GM21528 (cell line): Measurements from ENCODE around the gene FAM117B.
"Not testable (repeated sequence)": the region's sequence is repeated elsewhere in the genome, so short reads cannot be mapped to it uniquely, and the experiment has no call there.

Experiments used
- ATAC-seq: cut with Tn5 transposase; IDR thresholded peaks from one replicate; pipeline ENCODE4 v1.9.1; 2021; ENCODE audit warnings: mild to moderate bottlenecking, moderate library complexity; ENCODE audit not compliant: unreplicated experiment, low FRiP score

FAM117B gene

GRCh38 chr2:202636213-202636513, 1.4 kb downstream of the FAM117B start:
- no peak for ATAC-seq

- no peak for ATAC-seq
These were observed 4.0 kb downstream of the FAM117B start for GRCh38 chr2:202638721-202639120.

GRCh38 chr2:202639231-202639630, 4.5 kb downstream of the FAM117B start:
- ATAC-seq = no peak

GRCh38 chr2:202642567-202642966, 7.8 kb downstream of the FAM117B start:
- no peak for ATAC-seq

- ATAC-seq = no peak
These were observed 8.5 kb downstream of the FAM117B start for GRCh38 chr2:202643012-202643858.

- no peak for ATAC-seq
These were observed 17.4 kb downstream of the FAM117B start for GRCh38 chr2:202652119-202652518.

- no peak for ATAC-seq
These were observed 19.1 kb downstream of the FAM117B start for GRCh38 chr2:202653890-202654289.

- ATAC-seq = no peak
These were observed 23.1 kb downstream of the FAM117B start for GRCh38 chr2:202657876-202658275.

- ATAC-seq = no peak
These were observed 26.0 kb downstream of the FAM117B start for GRCh38 chr2:202660796-202661195.

- no peak for ATAC-seq
These were observed 35.1 kb downstream of the FAM117B start for GRCh38 chr2:202669841-202670240.

- ATAC-seq = no peak
These were observed 36.7 kb downstream of the FAM117B start for GRCh38 chr2:202671317-202672035.

GRCh38 chr2:202675097-202675496, 40.3 kb downstream of the FAM117B start:
- ATAC-seq = not testable (repeated sequence)

GRCh38 chr2:202679980-202680379, 45.2 kb downstream of the FAM117B start:
- no peak for ATAC-seq

- no peak for ATAC-seq
These were observed 45.7 kb downstream of the FAM117B start for GRCh38 chr2:202680512-202680911.

GRCh38 chr2:202681688-202682205, 47.0 kb downstream of the FAM117B start:
- ATAC-seq = no peak

- ATAC-seq = no peak
These were observed 47.5 kb downstream of the FAM117B start for GRCh38 chr2:202682274-202682673.

GRCh38 chr2:202687276-202687675, 52.5 kb downstream of the FAM117B start:
- no peak for ATAC-seq

- ATAC-seq = no peak
These were observed 54.7 kb downstream of the FAM117B start for GRCh38 chr2:202689459-202689858.

GRCh38 chr2:202689898-202690297, 55.1 kb downstream of the FAM117B start:
- no peak for ATAC-seq

GRCh38 chr2:202690321-202690900, 55.6 kb downstream of the FAM117B start:
- ATAC-seq = no peak

GRCh38 chr2:202693503-202693902, 58.7 kb downstream of the FAM117B start:
- ATAC-seq = no peak
